Stimulated activated naive CD4-positive, alpha-beta T cell (primary cell): ENCODE measurements around the gene NUFIP1.
"Not testable (repeated sequence)": the region's sequence is repeated elsewhere in the genome, so short reads cannot be mapped to it uniquely, and the experiment has no call there.

ENCODE experiments used
- DNase-seq, 6 experiments: peaks; one replicate each; lab custom pipeline; 2025; lab: John Stamatoyannopoulos, UW

The NUFIP1 gene

GRCh38 chr13:44969551-44970484, 19.5 kb downstream of the NUFIP1 start:
- DNase-seq: peak in 2 of 6 experiments; percentile 13 to 20

- DNase-seq: no peak
These were observed 20.8 kb downstream of the NUFIP1 start for GRCh38 chr13:44968434-44968815.

- DNase-seq: no peak
These were observed 21.4 kb downstream of the NUFIP1 start for GRCh38 chr13:44967704-44968433.

- DNase-seq: no peak
These were observed 27.3 kb downstream of the NUFIP1 start for GRCh38 chr13:44961997-44962396.

GRCh38 chr13:44955406-44955805, 33.9 kb downstream of the NUFIP1 start:
- no peak for DNase-seq

- no peak for DNase-seq
These were observed 35.0 kb downstream of the NUFIP1 start for GRCh38 chr13:44954224-44954623.

GRCh38 chr13:44952671-44953070, 36.6 kb downstream of the NUFIP1 start:
- no peak for DNase-seq

- no peak for DNase-seq
These were observed 38.1 kb downstream of the NUFIP1 start for GRCh38 chr13:44951184-44951583.

- not testable (repeated sequence) for DNase-seq
These were observed 45.9 kb downstream of the NUFIP1 start for GRCh38 chr13:44943411-44943810.

GRCh38 chr13:44938854-44939253, 50.4 kb downstream of the NUFIP1 start:
- DNase-seq: no peak

GRCh38 chr13:44936246-44936645, 53.0 kb downstream of the NUFIP1 start:
- DNase-seq: no peak

- DNase-seq: no peak
These were observed 54.5 kb downstream of the NUFIP1 start for GRCh38 chr13:44934724-44935123.

- DNase-seq: no peak
These were observed 56.4 kb downstream of the NUFIP1 start for GRCh38 chr13:44932850-44933251.

GRCh38 chr13:44932171-44932849, 57.0 kb downstream of the NUFIP1 start:
- DNase-seq: no peak

- no peak for DNase-seq
These were observed 58.2 kb downstream of the NUFIP1 start for GRCh38 chr13:44930963-44931623.

GRCh38 chr13:44930280-44930679, 59.0 kb downstream of the NUFIP1 start:
- no peak for DNase-seq

- no peak for DNase-seq
These were observed 59.6 kb downstream of the NUFIP1 start for GRCh38 chr13:44929692-44930091.

- no peak for DNase-seq
These were observed 61.3 kb downstream of the NUFIP1 start for GRCh38 chr13:44927968-44928367.

- DNase-seq: no peak
These were observed 67.1 kb downstream of the NUFIP1 start for GRCh38 chr13:44921931-44922758.

GRCh38 chr13:44921246-44921877, 67.9 kb downstream of the NUFIP1 start:
- no peak for DNase-seq

GRCh38 chr13:44920013-44920412, 69.3 kb downstream of the NUFIP1 start:
- DNase-seq: no peak
